Osteoblast (primary cell): ENCODE measurements around the gene CDC42BPG. TPM values are rescaled to one million over a fixed set of nuclear protein-coding genes. Genes with fewer than 3 reads are reported as not detected.

Experiments used
- DNase-seq: peaks from one replicate; pipeline ENCODE4 v3.0.0; 2011; ENCODE audit warnings: low spot score, mixed read lengths; ENCODE audit not compliant: insufficient read length; ENCODE audit errors: missing footprints
- H2AFZ ChIP-seq: 2 replicates; pipeline ENCODE4 v1.6.0; 2011; ENCODE audit warnings: mild to moderate bottlenecking, low read length
- H3K27ac ChIP-seq: 2 replicates; pipeline ENCODE4 v1.5.1; 2011; ENCODE audit warnings: mild to moderate bottlenecking, low read depth, low read length, moderate library complexity
- H3K27me3 ChIP-seq: 2 replicates; pipeline ENCODE4 v1.6.0; 2012; ENCODE audit warnings: mild to moderate bottlenecking, control low read depth, inconsistent platforms, low read length, moderate library complexity; ENCODE audit not compliant: insufficient read depth
- H3K36me3 ChIP-seq: 2 replicates; pipeline ENCODE4 v1.5.1; 2011; ENCODE audit warnings: mild to moderate bottlenecking, low read length, control low read depth, moderate library complexity; ENCODE audit not compliant: insufficient read depth
- H3K4me1 ChIP-seq: 2 replicates; pipeline ENCODE4 v1.5.1; 2011; ENCODE audit warnings: mild to moderate bottlenecking, low read length, control low read depth, moderate library complexity; ENCODE audit not compliant: insufficient read depth
- H3K4me2 ChIP-seq: 2 replicates; pipeline ENCODE4 v1.6.0; 2011; ENCODE audit warnings: mild to moderate bottlenecking, low read length; ENCODE audit not compliant: insufficient read depth
- H3K4me3 ChIP-seq: fragments of 200-600 bp; sonication (generic); 3 replicates; pipeline ENCODE4 v1.5.1; 2012; ENCODE audit warnings: mild to moderate bottlenecking, low read length, inconsistent platforms; ENCODE audit not compliant: insufficient read depth
- H3K79me2 ChIP-seq: 2 replicates; pipeline ENCODE4 v1.6.0; 2012; ENCODE audit warnings: mild to moderate bottlenecking, low read length, control low read depth, inconsistent platforms; ENCODE audit not compliant: insufficient read depth
- H3K9me3 ChIP-seq: 2 replicates; pipeline ENCODE4 v1.5.1; 2011; ENCODE audit warnings: low read depth, low read length, control low read depth
- H4K20me1 ChIP-seq: 2 replicates; pipeline ENCODE4 v1.6.0; 2012; ENCODE audit warnings: mild to moderate bottlenecking, low read length, control low read depth; ENCODE audit not compliant: insufficient read depth
- CTCF ChIP-seq: IDR thresholded peaks from 2 replicates; pipeline ENCODE4 v1.5.1; 2011; ENCODE audit warnings: mild to moderate bottlenecking, low read depth, low read length, moderate library complexity; ENCODE audit errors: extremely low read depth
- total RNA-seq: library from RNA; depleted of rRNA; stranded (reverse); fragments of >200 nt; gene quantifications from 2 replicates; pipeline ENCODE4 v1.2.3, GENCODE V29; 2012

The CDC42BPG gene
- total RNA-seq, 1 donor, result under 0.01 TPM

GRCh38 chr11:64803158-64803845, 41.2 kb downstream of the CDC42BPG start, which contains the start of gene MAP4K2:
Gene MAP4K2, minus strand, starts transcription at chr11:64803214. Its CDS starts 65 bp downstream, at chr11:64803149.
- Histone ChIP-seq H3K36me3 (peaks cover 34% of the 10 kb centered on the region), H3K79me2 (no peaks in the 10 kb centered on the region), H3K4me2 (peak within 1 kb of the TSS; percentile 96), H3K27me3 (no peaks in the 10 kb centered on the region), H2AFZ (peak within 1 kb of the TSS; percentile 83), H3K27ac (peak within 1 kb of the TSS; percentile 66), H3K9me3 (no peaks in the 10 kb centered on the region), H3K4me3 (peak within 1 kb of the TSS; percentile 77), H4K20me1 (peaks cover 6% of the 10 kb centered on the region), H3K4me1 (peaks cover 7% of the 10 kb centered on the region)
- no peak for TF ChIP-seq CTCF
- DNase-seq, result peak; percentile 100

GRCh38 chr11:64802370-64803157, 41.9 kb downstream of the CDC42BPG start:
- TF ChIP-seq CTCF, result no peak
- H2AFZ ChIP-seq, result no peak overlapping the region

GRCh38 chr11:64801561-64802369, 42.7 kb downstream of the CDC42BPG start:
- peaks cover 7% of the 10 kb centered on the region for H3K4me1 ChIP-seq
- no peak overlapping the region for H2AFZ ChIP-seq
- H3K79me2 ChIP-seq, result no peaks in the 10 kb centered on the region
- peaks cover 6% of the 10 kb centered on the region for H4K20me1 ChIP-seq
- peak; percentile 82 for DNase-seq
- no peaks in the 10 kb centered on the region for H3K27me3 ChIP-seq
- no peak overlapping the region for H3K4me3 ChIP-seq
- H3K27ac ChIP-seq, result no peak overlapping the region
- TF ChIP-seq CTCF, result no peak
- peak overlapping the region; percentile 79 for H3K4me2 ChIP-seq
- no peaks in the 10 kb centered on the region for H3K9me3 ChIP-seq
- H3K36me3 ChIP-seq, result peaks cover 25% of the 10 kb centered on the region

More at GRCh38 chr11:64802370-64803157, 41.9 kb downstream of the CDC42BPG start:
- DNase-seq, result peak; percentile 87
- no peak overlapping the region for H3K27ac ChIP-seq
- no peaks in the 10 kb centered on the region for H3K79me2 ChIP-seq
- peak overlapping the region; percentile 77 for H3K4me3 ChIP-seq
- peaks cover 6% of the 10 kb centered on the region for H4K20me1 ChIP-seq
- no peaks in the 10 kb centered on the region for H3K27me3 ChIP-seq
- H3K4me1 ChIP-seq, result peaks cover 7% of the 10 kb centered on the region
- peaks cover 32% of the 10 kb centered on the region for H3K36me3 ChIP-seq
- H3K4me2 ChIP-seq, result peak overlapping the region; percentile 79
- no peaks in the 10 kb centered on the region for H3K9me3 ChIP-seq

DNA sequence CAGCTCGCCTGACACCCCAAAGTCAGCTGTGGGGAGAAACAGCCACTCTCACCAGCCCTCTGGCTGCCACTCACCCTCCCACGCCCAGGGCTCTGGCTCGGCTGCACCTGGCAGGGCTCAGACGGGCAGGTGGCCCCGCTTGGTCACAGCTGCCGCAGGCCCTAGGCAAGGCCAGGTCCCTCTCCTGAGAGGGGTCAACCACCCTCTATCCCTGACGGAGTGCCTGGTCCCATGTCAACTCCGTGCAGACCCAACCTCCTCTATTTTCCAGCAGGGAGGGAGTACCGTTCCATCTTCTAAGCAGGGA, 43.3 kb downstream of the CDC42BPG start:
- H3K36me3 ChIP-seq, result peaks cover 24% of the 10 kb centered on the region
- no peak overlapping the region for H3K4me3 ChIP-seq
- H3K27ac ChIP-seq, result no peak overlapping the region
- peak; percentile 65 for DNase-seq
- peaks cover 7% of the 10 kb centered on the region for H3K4me1 ChIP-seq
- H2AFZ ChIP-seq, result no peak overlapping the region
- no peaks in the 10 kb centered on the region for H3K79me2 ChIP-seq
- peaks cover 6% of the 10 kb centered on the region for H4K20me1 ChIP-seq
- TF ChIP-seq CTCF, result no peak
- no peaks in the 10 kb centered on the region for H3K27me3 ChIP-seq
- no peak overlapping the region for H3K4me2 ChIP-seq
- H3K9me3 ChIP-seq, result no peaks in the 10 kb centered on the region
